AG08395 (cell line): ENCODE data around the gene ACSS1.
A peak's percentile ranks its signal among the peaks of the same experiment; 100 is the strongest.

Source experiments
- DNase-seq: peaks from one replicate; pipeline ENCODE4 v3.0.0; 2012; ENCODE audit warnings: mixed read lengths, low spot score

ACSS1 gene

DNA sequence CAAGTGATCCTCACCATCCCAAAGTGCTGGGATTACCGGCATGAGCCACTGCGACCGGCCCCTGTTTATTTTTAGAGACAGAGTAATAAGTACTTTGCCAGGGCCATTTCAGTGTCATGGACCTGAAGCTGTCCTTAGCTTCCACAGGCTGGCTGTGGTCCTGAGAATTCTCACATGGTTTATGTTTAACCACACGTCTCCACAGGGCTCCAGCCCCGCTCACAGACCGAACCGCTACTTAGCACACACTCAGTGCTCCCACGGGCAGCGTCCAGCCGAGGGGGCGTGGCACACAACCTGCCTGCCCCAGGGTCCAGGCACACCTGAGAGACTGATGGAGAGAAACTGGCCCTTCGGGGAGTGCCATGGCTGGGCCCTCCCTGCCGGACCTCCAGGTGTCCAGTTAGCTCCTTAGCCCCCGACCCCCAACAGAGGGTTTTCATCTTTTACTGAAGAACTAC, 11.7 kb downstream of the ACSS1 start:
- DNase-seq: no peak

DNA sequence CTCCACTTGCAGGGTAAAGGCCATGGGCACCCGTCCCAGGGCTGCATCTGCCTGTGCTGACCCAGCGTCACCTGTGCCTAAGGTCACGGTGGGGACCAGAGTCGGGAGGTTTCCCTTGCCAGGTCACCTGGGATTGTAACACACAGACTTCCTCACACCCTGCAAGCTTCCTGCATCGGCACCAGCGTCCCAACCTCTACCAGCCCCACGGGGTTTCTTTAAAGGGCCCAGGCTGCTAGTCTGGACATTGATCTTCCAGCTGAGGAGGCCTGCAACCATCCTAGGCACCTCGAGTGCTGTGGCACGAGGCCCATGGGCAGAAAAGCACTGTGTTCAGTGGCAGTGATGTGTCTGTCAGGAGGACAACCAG, 12.6 kb downstream of the ACSS1 start:
- DNase-seq: no peak

DNA sequence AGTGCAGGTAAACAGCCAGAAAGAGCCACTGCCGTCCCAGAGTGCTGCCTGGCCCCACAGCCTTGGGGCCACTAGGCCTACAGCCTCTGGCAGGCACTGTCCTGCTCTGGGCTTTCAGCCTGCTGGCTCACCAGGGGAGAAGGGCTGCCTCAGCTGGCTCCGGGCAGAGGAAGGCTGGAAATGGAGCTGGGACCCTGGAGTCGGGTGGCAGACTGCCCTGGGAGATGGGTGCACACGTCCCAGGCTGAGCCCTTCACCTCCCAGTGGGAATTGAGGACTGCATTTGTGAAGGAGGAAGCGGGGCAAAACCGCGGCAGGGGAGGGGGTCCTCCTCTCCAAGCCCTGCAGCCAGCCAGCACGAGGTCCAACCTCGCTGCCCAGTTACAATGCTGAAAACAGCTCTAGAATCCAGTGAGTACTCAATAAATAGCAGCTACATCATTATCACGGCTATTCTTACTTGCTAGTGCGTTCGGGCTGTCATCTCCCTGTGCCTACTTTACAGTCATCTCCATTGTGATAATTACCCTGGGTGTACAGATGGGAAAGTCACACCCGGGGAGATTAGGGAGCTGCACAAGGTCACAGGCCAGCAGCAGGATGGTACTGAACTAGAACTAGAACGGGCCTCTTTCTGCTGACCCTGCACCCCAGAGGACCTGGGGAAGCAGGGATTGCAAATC, 13.1 kb downstream of the ACSS1 start:
- DNase-seq: no peak

DNA sequence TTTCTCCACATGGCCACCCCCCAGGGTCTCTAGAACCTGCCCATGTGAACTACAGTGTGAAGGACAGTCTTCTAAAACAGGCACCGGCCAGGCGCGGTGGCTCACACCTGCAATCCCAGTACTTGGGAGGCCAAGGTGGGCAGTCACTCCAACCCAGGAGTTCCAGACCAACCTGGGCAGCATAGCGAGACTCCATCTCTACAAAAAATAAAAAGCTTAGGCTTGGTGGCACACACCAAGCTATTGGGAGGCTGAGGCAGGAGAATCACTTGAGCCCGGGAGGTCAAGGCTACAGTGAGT, 13.7 kb downstream of the ACSS1 start:
- DNase-seq: no peak

DNA sequence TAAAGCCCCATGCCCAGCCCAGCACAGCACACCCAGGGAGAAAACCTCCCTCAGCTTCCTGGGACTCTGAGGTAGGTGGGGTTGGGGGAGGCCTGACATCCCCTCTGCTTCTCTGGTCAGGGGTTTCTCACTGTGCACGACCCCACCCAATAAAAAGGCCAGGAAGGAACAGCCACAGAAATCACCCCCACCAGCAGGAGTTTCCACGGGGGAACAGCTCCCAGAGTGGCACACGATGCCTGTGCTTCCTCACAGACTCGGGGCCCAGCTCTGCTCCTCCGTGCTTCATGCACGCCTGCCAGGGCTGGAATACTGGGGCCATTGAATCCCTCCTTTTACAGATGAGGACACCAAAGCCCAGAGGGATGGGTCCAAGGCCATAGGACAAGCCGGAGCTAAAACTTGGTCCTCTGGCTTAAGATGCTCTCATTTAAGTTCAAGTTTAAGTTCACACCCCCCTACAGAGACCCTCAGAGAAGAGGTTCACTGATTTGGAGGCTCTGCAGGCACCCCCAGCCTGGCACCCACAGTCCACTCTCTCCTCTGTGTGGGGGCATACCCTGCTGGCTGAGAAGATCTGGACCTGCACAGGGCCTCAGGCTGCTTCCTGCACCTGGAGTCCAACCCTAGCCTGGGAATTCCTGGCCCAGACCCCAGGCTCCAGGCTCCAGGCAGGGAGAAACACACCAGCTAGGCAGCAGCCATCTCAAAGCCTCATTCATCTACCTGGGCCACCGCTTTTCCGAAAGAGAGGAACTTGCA, 14.3 kb downstream of the ACSS1 start:
- DNase-seq: no peak

DNA sequence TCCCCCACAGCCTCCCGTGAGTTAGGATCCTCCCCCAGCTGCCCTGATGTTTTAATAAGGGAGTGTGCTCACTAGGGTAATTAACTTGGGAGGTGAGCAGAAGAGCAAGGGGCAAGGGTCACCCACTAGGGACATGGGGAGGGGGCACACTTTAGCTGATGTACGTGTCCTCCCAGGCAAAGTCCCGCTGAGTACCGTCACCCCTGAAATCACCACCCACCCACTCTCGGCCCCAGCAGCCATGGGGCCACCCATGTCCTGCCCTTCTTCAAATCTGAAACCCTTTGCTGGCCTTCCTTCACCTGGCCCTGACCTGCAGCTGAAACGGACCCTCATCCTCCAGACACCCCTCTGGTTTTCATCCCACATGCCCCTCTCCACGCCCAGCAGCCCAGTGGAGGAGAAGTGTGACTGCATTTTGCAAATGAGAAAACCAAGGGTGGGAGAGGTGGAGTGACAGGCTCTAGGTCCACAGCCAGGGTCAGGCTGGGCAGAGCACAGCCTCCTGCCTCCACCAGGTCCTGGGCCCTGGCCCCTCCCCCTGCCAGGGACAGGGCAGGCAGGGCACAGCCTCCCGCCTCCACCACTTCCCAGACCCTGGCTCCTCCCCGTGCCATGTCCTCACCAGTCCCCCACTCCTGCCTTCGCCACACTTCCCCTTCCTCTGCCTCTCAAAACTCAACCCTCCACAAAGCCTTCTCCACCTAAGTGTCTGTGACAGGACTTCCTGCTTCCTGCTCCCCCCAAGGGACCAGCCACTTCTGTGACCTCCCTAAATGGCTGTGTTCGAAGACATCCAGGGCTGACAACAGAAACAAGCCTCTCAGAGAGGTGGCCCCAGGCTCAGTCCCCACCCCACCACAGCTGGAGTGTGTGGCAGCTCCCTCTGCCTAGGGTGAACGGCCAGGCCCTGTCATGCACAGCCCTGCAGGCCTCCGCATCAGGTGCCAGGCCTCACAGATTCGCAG, 15.1 kb downstream of the ACSS1 start:
- no peak for DNase-seq

DNA sequence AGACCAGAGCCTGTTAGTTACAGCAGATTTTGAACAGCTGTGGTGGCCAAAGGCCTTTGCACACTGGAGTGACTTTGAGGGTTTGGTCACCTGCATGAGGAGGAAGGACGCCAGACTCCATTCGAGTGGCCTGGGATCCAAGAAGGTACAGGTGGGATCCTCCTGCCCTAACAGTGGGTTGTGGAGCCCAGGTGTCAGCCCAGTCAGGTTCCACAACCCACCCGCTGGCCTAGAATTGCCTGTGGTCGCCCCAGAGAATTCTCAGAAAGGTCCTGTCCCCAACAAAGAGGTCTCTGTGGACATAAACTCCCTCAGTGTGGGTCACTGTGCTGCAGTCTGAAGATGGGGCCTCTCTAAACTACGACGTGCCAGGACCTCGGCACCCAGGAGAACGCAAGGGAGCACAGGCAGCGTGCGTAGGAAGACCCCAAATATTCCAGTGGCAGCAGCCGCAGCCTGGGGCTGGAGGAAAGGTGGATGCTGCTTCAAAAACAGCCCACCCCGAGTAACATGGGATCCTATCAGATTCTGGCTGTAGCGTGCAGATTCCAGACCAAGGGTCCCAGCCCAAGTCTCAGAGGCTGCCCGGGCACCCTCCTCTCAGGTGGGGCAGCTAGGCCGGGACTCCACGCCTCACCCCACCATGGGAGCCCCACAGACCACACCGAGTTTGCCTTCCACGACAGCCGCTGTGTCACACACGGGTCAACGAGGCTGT, 16.0 kb downstream of the ACSS1 start:
- DNase-seq: no peak

DNA sequence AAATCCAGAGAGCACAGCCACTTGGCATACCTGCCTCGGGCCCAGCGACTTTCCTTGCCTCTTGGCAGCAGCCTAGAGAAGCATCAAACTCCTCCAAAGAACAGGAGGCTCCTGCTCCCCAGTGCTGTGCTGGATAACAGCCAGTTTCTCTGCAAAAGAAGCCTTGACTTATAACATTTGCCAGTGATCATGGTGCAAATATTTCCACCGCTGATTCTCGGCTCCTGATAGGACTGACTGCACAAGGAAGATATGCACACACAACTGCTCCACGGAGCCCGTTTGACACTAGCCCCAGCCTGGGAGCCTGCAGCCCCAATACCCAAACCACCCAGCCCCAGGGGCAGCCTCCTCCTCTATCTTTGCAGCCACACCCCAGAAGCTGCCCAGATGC, 17.5 kb downstream of the ACSS1 start:
- DNase-seq: peak; percentile 68

DNA sequence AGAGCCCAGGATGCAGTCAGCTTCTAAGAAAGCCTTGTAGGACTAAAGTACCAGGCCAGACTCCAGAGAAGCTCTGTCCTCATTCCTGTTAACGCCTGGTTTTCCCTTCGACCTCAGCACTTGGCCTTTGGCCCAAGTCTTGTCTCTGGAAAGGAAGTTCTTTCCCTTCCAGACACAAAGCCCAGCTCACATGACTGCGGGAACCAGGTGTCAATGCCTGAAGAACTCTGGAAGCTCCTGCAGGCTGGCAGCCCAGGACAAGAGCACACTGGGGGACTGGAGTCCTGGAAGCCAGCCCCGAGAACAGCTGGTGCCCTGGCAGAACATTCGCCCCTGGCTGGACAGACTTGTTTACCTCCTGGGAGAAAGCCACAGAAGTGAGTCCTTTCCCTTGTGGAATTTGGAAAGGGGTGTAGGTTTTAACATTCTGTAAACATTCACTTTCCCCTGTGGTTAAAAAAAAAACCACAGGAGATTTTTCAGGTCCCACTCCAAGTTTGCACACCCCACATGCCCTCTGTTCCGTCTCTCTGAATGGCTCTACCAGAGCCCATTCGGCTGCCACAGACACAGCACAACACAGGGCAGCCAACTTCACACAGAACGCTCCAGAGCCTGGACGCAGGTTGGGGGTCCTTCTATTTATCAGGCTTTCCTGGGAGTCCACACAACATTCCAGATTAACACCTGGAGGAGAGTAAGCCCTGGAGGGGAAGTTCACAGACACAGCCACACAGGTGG, 18.1 kb downstream of the ACSS1 start:
- DNase-seq: peak; percentile 75

DNA sequence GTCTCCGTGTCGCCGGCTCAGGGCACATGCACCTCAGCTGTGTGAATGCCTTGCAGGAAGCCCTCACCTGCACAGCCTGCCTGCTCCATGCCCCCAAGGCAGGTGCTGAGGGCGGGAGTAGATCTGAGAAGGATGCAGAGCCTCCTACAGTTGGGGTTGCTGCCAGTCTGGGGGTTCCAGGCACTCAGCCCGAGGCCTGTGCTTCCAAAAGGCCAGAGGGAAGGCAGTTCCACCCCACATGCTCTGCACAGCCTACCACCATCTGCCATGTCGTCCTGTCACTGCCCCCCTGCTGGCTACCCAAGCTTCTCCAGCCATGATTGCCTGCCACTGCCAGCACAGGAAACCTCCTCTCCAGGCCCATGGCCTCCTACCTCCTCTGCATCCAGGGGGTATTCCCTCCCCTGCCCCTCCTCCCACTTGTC, 19.3 kb downstream of the ACSS1 start:
- no peak for DNase-seq

DNA sequence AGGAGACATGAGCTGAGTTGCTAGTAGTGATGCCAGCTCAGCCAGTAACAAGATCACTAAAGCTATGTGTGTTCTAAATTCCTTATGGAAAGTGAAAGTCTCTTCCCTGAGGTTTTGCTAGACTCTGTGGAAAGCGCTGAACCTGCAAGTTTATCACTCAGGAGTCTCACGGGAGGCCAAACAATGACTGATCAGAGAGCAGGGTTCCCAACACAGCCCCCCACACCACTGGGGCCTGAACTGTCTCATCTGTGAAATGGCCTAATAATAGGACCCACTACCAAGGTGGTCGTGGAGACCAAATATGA, 19.9 kb downstream of the ACSS1 start:
- DNase-seq: no peak

DNA sequence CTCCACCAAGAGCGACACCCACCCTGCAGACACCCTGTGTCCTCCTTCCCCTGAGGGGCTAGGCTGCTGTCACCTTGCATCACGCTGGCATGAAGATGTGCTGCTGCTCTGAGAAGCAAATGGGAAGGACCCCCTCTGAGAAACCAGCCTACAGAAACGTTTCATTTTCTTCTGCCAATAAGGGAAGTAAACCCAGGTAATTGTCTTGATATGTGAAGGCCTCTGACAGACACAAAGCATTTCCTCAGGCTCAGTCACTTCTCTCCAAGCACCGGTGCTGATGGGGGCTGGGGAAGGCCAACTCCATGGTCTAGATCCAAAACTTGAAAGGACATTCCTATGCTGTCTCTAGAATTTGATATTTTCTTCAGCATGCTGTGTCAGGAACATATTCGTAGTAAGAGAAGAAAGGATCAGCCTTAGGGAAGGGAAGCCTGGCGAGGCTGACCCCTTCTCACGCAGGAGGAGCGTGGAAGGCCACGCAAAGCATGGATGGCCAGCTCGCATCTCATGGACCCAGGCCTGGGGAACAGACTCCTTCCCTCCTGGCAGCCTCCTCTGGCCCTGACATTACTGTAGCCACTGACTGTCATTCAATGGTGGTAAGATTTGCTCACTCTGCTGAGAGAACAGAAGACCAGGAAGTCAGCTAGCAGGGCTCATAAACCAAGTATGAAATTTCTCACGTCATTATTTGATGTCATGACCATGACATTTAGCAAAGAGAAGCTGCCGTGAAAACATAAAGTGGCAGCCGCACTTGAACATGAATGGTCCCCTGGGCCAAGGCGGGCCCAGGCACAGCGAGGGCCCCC, 20.4 kb downstream of the ACSS1 start:
- no peak for DNase-seq

DNA sequence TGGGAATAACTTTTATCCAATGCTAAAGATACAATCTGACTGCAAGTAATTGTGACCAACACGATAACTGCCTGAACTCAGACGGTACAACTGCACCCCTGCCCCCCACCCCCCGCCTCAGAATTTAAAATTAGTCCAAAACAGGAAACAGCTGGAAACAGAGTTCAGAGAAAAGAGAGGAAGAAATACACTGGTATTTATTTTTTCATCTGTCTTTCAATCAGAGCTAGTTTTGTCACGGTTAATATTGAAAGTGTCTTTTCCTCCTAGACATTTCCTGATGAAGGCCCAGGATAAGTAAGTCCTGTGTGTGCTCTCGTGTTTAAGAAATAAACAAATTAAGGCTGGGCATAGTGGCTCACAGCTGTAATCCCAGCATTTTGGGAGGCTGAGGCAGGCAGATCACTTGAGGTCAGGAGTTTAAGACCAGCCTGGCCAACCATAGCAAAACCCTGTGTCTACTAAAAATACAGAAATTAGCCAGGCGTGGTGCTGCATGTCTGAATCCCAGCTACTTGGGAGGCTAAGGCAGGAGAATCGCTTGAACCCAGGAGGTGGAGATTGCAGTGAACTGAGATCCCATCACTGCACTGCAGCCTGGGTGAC, 21.5 kb downstream of the ACSS1 start:
- DNase-seq: no peak

DNA sequence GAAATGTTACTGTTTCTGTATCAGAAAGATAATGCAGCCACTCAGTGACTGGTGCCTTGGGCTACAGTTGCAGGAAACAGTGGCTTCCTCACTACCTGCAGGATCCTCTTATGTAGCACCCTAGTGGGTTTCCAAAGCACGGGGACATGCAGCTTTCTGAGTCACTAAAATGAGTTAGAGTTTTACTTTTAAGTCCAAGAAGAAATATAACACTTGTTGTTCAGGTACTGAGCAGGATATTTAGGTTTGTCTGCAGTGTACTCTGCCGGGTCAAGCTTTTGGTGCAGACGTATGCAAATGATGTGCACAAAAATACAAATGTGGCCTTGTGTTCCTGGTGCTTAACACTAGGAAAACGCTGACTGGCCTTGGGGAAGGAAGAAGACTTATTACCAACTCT, 22.0 kb downstream of the ACSS1 start:
- DNase-seq: no peak

DNA sequence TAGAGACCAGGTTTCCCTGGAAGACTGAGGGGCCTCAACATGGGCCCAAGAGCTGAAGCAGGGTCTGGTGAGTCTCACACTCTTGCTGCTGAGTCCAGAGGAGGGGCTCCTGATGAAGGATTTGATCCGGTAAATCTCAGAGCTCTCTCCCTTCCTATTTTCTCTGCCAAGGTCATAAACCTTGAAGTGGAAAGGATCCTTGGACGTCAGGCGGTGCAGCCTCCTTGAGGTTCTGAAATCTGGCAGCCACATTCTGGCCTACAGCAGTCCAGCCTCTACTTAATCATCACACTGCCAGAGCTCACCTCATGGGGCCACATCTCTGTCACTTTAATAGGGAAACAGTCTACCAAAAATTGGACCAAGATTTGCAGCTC, 24.0 kb downstream of the ACSS1 start:
- no peak for DNase-seq

DNA sequence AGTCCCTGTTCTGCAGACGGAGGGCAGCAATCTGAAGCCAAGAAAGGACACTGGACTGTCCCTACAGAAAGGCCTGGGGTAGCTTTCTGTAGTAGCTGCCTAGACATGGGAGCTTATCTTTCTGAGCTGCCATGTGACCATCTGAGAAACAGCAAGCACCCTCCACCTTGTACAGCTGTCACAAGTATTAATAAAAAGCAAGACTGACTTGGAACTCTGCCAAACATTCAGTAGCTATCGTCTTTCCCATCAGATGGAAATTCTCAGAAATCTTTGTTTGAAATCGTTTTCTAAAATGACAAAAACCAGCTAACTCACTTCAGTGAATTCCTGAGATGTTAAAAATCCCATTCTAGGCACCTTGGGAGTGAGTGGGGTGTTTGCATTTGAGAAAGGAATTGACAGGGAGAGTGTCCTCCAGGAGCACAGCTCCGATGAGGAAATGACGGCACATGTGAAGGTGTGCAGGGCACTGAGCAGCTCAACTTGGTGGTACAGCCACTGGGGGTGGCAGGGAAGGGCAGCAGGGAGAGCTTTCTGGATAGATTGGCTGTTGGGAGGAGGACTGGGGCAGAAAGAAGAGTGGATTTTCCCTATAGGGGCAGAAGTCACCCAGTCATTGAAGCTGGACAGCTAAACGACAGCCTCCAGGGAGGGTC, 24.5 kb downstream of the ACSS1 start:
- no peak for DNase-seq

DNA sequence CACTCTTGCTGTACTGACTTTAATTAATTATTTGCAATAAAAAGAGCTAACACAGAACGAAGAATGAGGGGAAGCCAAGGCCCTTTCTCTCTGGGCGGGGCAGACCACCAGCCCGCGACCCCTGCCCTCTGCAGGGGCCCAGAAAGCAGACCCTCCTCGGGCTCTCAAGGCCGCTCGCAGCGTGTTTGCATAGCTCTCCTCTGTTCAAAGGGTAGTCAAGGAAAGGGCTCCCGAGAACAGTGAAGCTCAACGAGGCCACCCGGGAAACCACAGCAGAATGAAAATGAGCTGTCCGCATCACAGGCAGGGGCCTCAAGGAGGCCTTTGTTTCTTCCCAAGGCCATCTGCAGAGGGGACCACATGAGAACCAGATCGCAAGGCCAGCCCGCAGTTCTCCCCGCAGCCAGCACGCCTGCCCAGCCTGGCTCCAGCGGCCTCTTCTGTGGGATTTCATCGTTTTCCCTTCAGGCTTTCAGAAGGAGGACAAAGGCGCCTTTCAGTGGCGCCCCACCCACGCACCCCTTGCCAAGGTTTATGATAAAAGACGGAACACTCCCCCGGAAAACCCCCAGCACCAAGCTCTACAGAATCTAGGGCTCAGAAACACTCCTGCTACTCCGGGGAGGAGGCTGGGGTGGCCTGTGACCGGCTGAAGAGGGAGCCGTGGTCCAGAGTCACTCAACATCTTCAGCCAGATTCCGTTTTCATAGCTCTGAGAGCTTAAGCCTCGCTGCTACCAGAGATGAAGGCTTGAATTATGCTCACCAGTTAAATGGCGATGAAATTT, 25.3 kb downstream of the ACSS1 start:
- no peak for DNase-seq

DNA sequence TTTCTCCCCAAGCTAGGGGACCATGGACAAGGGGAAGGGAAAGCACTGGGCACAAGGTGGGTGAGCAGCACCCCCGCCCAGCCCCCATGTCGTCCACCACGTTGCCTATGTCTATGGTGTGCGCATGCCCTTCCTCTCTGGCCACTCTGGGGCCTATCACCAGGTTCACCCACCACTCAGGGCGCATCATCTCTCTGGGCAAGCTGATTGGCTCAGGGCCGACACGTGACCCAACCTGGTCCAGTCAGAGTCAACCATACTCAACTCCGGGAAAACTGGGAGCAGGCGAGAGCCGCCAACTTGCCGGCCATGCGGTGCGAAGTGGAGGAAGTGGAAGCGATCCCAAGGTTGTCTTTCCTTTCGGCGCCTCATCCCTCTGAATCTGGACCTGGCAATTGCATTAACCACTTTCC, 25.9 kb downstream of the ACSS1 start:
- no peak for DNase-seq

DNA sequence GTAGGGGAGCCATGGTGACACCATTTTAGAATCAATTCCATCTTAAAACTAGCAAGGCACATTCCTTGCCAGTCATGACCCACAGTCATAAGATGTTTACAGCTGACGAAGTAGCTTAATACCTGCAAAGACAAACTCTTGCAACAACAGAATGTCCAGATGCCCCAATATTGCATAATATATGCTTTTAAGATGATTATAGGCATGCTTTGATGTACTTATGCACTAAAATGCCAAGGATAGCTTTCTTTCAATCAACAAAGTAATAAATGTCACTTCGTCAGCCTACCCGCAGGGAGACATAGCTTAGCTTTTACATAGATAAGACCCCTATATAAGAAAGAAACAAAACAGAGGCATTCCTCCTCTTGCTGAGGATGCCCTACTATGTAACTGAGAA, 26.7 kb downstream of the ACSS1 start:
- DNase-seq: no peak
